Cardiac muscle cell (in vitro differentiated cells and primary cell): Measurements from ENCODE around the gene TSPAN32. TPM values are rescaled to one million over a fixed set of nuclear protein-coding genes. Genes with fewer than 3 reads are reported as not detected.

ENCODE experiments used
- DNase-seq, 2 donors: peaks; one replicate each; pipeline versions ENCODE4 v3.0.0 to v3.0.0-alpha.2; 2010 to 2017; ENCODE audit warnings: low read depth in 1 of 2, low spot score in 1 of 2
- H3K27ac ChIP-seq: fragments of 200-600 bp; sonication (generic); 2 replicates; pipeline ENCODE4 v1.5.1; 2016
- H3K27me3 ChIP-seq: fragments of 200-600 bp; sonication (generic); 2 replicates; pipeline ENCODE4 v1.6.0; 2016; ENCODE audit warnings: control low read depth
- H3K36me3 ChIP-seq: fragments of 200-600 bp; sonication (generic); 2 replicates; pipeline ENCODE4 v1.5.1; 2016; ENCODE audit warnings: control low read depth
- H3K4me1 ChIP-seq: fragments of 200-600 bp; sonication (generic); 2 replicates; pipeline ENCODE4 v1.8.1; 2017; ENCODE audit warnings: low read depth, mild to moderate bottlenecking, mixed run types
- H3K4me3 ChIP-seq: fragments of 200-600 bp; sonication (generic); 2 replicates; pipeline ENCODE4 v1.5.1; 2016; ENCODE audit warnings: mild to moderate bottlenecking
- H3K9me3 ChIP-seq: fragments of 200-600 bp; sonication (generic); 2 replicates; pipeline ENCODE4 v1.5.1; 2017; ENCODE audit warnings: low read depth, mild to moderate bottlenecking, control low read depth
- CTCF ChIP-seq: IDR thresholded peaks from 2 replicates; pipeline ENCODE4 v1.5.1; 2012; ENCODE audit warnings: low read depth, mild to moderate bottlenecking, low read length
- polyA plus RNA-seq: library from polyadenylated mRNA; unstranded; fragments of >200 nt; fragmentation: Nextera tagmentation; extraction: Ambion mirVana; gene quantifications from 2 replicates; pipeline ENCODE4 v1.2.1, GENCODE V29; 2016
- total RNA-seq: library from RNA; depleted of rRNA; stranded (reverse); fragments of >200 nt; gene quantifications from 2 replicates; pipeline ENCODE4 v1.2.3, GENCODE V29; 2016

TSPAN32 gene
- 22.0 and 22.4 TPM in 2 replicates for total RNA-seq
- polyA plus RNA-seq = 18.5 and 24.8 TPM in 2 replicates

DNA sequence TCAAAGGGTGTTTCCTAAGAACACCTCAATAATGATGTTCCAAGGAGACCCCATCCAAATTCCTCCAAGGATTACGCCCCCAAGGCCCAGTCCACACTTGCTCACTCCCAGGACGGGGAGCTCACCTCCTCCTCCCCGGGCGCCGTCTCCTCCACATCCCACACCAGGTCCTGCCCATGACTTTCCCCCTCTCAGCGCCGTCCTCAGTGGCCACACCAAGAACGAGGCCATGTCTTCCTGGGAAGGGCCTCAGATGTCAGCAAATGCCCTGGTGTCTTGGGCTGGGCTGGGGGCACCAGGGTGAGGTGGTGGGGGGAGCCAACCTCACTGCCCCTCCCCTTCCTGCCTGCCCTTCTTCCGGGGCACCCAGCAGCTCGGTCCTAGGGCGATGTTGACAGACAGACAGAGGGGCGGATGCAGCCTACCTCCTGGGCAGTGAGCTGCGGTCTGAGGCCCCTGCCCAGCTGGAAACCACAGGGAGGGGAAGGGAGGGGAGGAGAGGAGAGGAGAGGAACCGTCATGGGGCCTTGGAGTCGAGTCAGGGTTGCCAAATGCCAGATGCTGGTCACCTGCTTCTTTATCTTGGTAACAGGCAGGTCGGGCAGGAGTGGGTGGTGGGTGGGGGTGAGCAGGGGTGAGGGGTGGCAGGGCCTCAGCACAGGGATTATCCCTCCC is at the start of gene TSPAN32, which contains the start of gene C11orf21:
TSS of gene TSPAN32 (plus strand) at position 383 of the 675 bp plus-strand sequence. CDS start at position 520, 137 bp downstream.
TSS of gene C11orf21 (minus strand) at position 288 of the 675 bp plus-strand sequence. CDS start at position 178, 110 bp downstream.
- Histone ChIP-seq H3K27me3 (no peaks in the 10 kb centered on the region), H3K4me3 (no peak within 1 kb of the TSS), H3K27ac (peak within 1 kb of the TSS; percentile 91), H3K9me3 (no peaks in the 10 kb centered on the region), H3K4me1 (peaks cover 66% of the 10 kb centered on the region), H3K36me3 (no peaks in the 10 kb centered on the region)
- DNase-seq = peak; percentile 49 to 77
- no peak for TF ChIP-seq CTCF

GRCh38 chr11:2252018-2252417 is 49.8 kb upstream of the TSPAN32 start:
- no peak for DNase-seq
- TF ChIP-seq CTCF = no peak
- H3K4me1 ChIP-seq = no peaks in the 10 kb centered on the region
- no peaks in the 10 kb centered on the region for H3K9me3 ChIP-seq
- no peaks in the 10 kb centered on the region for H3K27me3 ChIP-seq
- no peak overlapping the region for H3K27ac ChIP-seq
- no peaks in the 10 kb centered on the region for H3K36me3 ChIP-seq
- no peak overlapping the region for H3K4me3 ChIP-seq

DNA sequence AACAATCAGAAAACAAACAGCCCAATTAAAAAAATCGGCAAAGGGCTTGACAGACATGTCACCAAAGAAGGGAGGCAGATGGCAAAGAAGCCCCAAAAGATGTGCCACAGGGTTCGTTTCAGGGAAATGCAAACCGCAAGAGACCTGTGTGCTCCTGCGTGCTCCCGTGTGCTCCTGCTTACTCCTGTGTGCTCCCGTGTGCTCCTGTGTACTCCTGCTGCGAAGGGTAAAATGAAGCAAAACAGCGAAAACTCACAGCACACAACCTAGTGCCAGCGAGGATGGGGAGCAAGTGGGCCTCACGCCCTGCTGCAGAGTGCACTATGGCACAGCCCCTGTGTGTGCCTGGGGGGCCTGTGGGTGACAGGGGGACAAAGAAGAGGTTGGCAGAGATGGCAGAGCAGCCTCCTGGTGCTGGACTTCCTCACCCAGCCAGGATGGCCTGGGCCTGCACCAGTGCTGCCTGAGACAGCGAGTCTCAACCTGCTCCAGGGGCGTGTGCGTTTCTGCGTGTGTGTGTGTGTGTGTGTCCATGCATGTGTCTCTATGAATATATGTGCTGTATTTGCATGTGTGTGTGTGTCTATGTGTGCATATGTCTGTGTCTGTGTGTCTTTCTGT is 45.4 kb upstream of the TSPAN32 start:
- Histone ChIP-seq H3K36me3 (no peaks in the 10 kb centered on the region), H3K4me1 (no peaks in the 10 kb centered on the region), H3K27me3 (no peaks in the 10 kb centered on the region), H3K27ac (no peak overlapping the region), H3K9me3 (no peaks in the 10 kb centered on the region), H3K4me3 (no peak overlapping the region)
- no peak for DNase-seq
- no peak for TF ChIP-seq CTCF

DNA sequence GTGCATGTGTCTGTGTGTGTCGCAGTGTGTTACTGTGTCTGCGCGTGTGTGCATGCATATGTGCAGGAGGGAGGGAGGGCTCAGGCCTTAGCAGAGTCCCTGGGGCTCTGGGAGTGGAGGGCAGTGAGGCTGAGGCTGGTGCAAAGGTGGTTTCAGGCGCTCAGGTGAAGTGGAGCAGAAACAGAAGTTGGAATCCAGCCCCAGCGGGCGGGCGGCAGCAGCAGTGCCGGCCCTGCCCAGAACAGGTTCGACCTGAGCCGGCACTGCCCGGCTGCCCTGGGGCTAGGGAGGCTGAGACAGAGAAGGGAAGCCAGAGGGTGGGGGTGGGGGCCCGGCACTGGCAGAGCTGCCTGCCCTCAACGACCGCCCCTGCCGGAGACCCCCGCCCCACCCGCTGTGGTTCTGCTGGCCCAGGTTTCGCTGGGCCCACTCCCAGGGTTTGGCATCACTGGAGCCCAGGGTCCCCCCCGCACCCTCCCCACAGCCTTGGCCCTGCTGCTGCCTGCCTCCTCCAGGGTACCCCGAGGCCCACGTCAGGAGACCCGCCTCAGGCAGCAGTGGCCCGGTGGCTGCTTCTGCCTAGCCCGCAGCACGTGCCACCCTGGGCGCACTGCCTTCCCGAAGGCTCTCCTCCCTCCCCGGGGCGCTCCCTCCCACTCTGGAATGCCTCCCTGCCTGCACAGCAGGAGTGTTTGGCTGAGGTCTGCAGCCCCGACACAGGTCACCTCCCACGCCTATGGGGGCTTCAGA is 44.7 kb upstream of the TSPAN32 start:
- Histone ChIP-seq H3K27ac (no peak overlapping the region), H3K27me3 (no peaks in the 10 kb centered on the region), H3K4me1 (no peaks in the 10 kb centered on the region), H3K4me3 (no peak overlapping the region), H3K9me3 (no peaks in the 10 kb centered on the region), H3K36me3 (no peaks in the 10 kb centered on the region)
- DNase-seq = no peak
- TF ChIP-seq CTCF = no peak

GRCh38 chr11:2258501-2259465 is 43.0 kb upstream of the TSPAN32 start:
- Histone ChIP-seq H3K4me1 (no peaks in the 10 kb centered on the region), H3K36me3 (no peaks in the 10 kb centered on the region), H3K27ac (no peak overlapping the region), H3K27me3 (no peaks in the 10 kb centered on the region), H3K4me3 (no peak overlapping the region), H3K9me3 (no peaks in the 10 kb centered on the region)
- no peak for TF ChIP-seq CTCF
- DNase-seq = no peak
